NCI-H128 (cell line): Measurements from ENCODE around the gene COL5A1.
"Not testable (repeated sequence)": the region's sequence is repeated elsewhere in the genome, so short reads cannot be mapped to it uniquely, and the experiment has no call there.

Experiments
- DNase-seq: peaks from one replicate; lab custom pipeline; 2025; ENCODE audit not compliant: unreplicated experiment; lab: John Stamatoyannopoulos, UW

Gene COL5A1

GRCh38 chr9:134690301-134690751 lies 48.7 kb downstream of the COL5A1 start:
- DNase-seq, result no peak

- DNase-seq, result no peak
Observed at GRCh38 chr9:134690946-134691694, 49.5 kb downstream of the COL5A1 start.

GRCh38 chr9:134691695-134692572 lies 50.3 kb downstream of the COL5A1 start:
- DNase-seq, result no peak

- DNase-seq, result no peak
Observed at GRCh38 chr9:134692573-134692860, 50.9 kb downstream of the COL5A1 start.

GRCh38 chr9:134693011-134693410 lies 51.4 kb downstream of the COL5A1 start:
- no peak for DNase-seq

GRCh38 chr9:134693641-134694367 lies 52.2 kb downstream of the COL5A1 start:
- no peak for DNase-seq

- no peak for DNase-seq
Observed at GRCh38 chr9:134694368-134694665, 52.7 kb downstream of the COL5A1 start.

GRCh38 chr9:134694714-134695113 lies 53.1 kb downstream of the COL5A1 start:
- no peak for DNase-seq

GRCh38 chr9:134695144-134695543 lies 53.5 kb downstream of the COL5A1 start:
- no peak for DNase-seq

- DNase-seq, result no peak
Observed at GRCh38 chr9:134696433-134696832, 54.8 kb downstream of the COL5A1 start.

- no peak for DNase-seq
Observed at GRCh38 chr9:134698111-134698510, 56.5 kb downstream of the COL5A1 start.

GRCh38 chr9:134698587-134699342 lies 57.2 kb downstream of the COL5A1 start:
- no peak for DNase-seq

GRCh38 chr9:134699343-134699740 lies 57.7 kb downstream of the COL5A1 start:
- DNase-seq, result no peak

GRCh38 chr9:134700636-134701350 lies 59.2 kb downstream of the COL5A1 start:
- DNase-seq, result no peak

GRCh38 chr9:134701581-134702259 lies 60.1 kb downstream of the COL5A1 start:
- DNase-seq, result no peak

GRCh38 chr9:134702291-134702690 lies 60.7 kb downstream of the COL5A1 start:
- no peak for DNase-seq

- not testable (repeated sequence) for DNase-seq
Observed at GRCh38 chr9:134703730-134704114, 62.1 kb downstream of the COL5A1 start.

GRCh38 chr9:134704498-134704897 lies 62.9 kb downstream of the COL5A1 start:
- DNase-seq, result no peak

GRCh38 chr9:134705786-134706185 lies 64.2 kb downstream of the COL5A1 start:
- no peak for DNase-seq

- no peak for DNase-seq
Observed at GRCh38 chr9:134706522-134706921, 64.9 kb downstream of the COL5A1 start.
